ENCODE results near the gene MORC4. TPM values are rescaled to one million over a fixed set of nuclear protein-coding genes. Genes with fewer than 3 reads are reported as not detected.
A peak's percentile ranks its signal among the peaks of the same experiment; 100 is the strongest.

MORC4 gene
- total RNA-seq, 1 donor from 2014 or later = 14.9 TPM

DNA sequence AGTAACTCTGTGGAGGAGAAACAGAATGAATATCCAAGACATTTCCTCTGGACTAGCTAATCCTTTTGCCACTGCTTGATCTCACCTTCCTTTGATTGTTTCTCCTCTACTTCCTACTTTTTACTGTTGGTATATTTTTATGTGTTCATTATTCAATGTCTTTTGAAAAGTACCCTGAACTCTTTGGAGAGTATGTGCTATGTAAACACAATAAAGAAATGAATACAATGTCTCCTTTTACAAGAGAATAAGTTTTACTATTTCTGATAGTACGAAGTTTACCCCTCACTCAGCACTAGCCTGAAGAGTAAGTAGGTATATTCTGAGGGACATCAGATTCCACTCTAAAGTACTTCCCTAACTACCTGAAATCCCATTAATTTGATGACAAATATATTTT is 59.9 kb downstream of the MORC4 start:
- Histone ChIP-seq H3K36me3 (ENCODE audit: control insufficient read depth, insufficient read depth, low read length) (no peaks in the 10 kb centered on the region), H3K27me3 (ENCODE audit: control insufficient read depth, insufficient read depth, low read length) (no peaks in the 10 kb centered on the region), H3K4me3 (ENCODE audit: low read depth, low read length) (no peak overlapping the region)
- TF ChIP-seq, protein P1, sequence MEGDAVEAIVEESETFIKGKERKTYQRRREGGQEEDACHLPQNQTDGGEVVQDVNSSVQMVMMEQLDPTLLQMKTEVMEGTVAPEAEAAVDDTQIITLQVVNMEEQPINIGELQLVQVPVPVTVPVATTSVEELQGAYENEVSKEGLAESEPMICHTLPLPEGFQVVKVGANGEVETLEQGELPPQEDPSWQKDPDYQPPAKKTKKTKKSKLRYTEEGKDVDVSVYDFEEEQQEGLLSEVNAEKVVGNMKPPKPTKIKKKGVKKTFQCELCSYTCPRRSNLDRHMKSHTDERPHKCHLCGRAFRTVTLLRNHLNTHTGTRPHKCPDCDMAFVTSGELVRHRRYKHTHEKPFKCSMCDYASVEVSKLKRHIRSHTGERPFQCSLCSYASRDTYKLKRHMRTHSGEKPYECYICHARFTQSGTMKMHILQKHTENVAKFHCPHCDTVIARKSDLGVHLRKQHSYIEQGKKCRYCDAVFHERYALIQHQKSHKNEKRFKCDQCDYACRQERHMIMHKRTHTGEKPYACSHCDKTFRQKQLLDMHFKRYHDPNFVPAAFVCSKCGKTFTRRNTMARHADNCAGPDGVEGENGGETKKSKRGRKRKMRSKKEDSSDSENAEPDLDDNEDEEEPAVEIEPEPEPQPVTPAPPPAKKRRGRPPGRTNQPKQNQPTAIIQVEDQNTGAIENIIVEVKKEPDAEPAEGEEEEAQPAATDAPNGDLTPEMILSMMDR (IDR thresholded peaks at IDR 0.05; ENCODE audit: insufficient read depth, low read length, poor library complexity, severe bottlenecking) = no peak
- no peak for DNase-seq (ENCODE audit: low read depth)

- TF ChIP-seq, protein P1 (IDR thresholded peaks at IDR 0.05; ENCODE audit: insufficient read depth, low read length, poor library complexity, severe bottlenecking) = no peak
- H3K27me3 ChIP-seq (ENCODE audit: control insufficient read depth, insufficient read depth, low read length) = no peaks in the 10 kb centered on the region
- no peak overlapping the region for H3K4me3 ChIP-seq (ENCODE audit: low read depth, low read length)
- DNase-seq (ENCODE audit: low read depth) = no peak
- no peaks in the 10 kb centered on the region for H3K36me3 ChIP-seq (ENCODE audit: control insufficient read depth, insufficient read depth, low read length)
Measured at GRCh38 chrX:106939566-106939965, 60.4 kb downstream of the MORC4 start.

GRCh38 chrX:106936246-106936645 is 63.8 kb downstream of the MORC4 start:
- Histone ChIP-seq H3K36me3 (ENCODE audit: control insufficient read depth, insufficient read depth, low read length) (no peaks in the 10 kb centered on the region), H3K27me3 (ENCODE audit: control insufficient read depth, insufficient read depth, low read length) (no peaks in the 10 kb centered on the region), H3K4me3 (ENCODE audit: low read depth, low read length) (no peak overlapping the region)
- TF ChIP-seq, protein P1 (IDR thresholded peaks at IDR 0.05; ENCODE audit: insufficient read depth, low read length, poor library complexity, severe bottlenecking) = no peak
- no peak for DNase-seq (ENCODE audit: low read depth)

DNA sequence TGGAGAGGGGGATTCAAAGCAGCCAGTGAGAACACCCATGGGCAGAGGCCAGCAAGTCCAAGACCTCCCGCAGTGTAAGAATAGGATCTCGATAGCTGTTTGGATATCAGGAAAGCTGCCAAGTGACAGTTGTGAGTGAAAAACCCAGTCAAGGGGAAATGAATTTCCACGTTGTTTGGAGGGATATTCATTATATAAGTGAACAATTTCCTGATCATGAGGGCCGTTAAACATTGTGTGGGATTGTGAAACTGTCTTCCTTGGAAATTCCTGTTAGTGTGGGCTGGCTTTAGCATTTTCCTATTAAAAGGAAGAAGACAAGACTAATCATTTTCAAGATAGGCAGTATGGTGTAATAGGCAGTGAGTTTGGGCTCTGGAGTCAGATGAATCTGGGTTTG is 64.8 kb downstream of the MORC4 start:
- TF ChIP-seq, protein P1 (IDR thresholded peaks at IDR 0.05; ENCODE audit: insufficient read depth, low read length, poor library complexity, severe bottlenecking) = no peak
- Histone ChIP-seq H3K4me3 (ENCODE audit: low read depth, low read length) (no peak overlapping the region), H3K27me3 (ENCODE audit: control insufficient read depth, insufficient read depth, low read length) (no peaks in the 10 kb centered on the region), H3K36me3 (ENCODE audit: control insufficient read depth, insufficient read depth, low read length) (no peaks in the 10 kb centered on the region)
- peak; percentile 31 for DNase-seq (ENCODE audit: low read depth)

GRCh38 chrX:106933538-106933961 is 66.5 kb downstream of the MORC4 start:
- Histone ChIP-seq H3K27me3 (ENCODE audit: control insufficient read depth, insufficient read depth, low read length) (no peaks in the 10 kb centered on the region), H3K4me3 (ENCODE audit: low read depth, low read length) (no peak overlapping the region), H3K36me3 (ENCODE audit: control insufficient read depth, insufficient read depth, low read length) (no peaks in the 10 kb centered on the region)
- TF ChIP-seq, protein P1 (IDR thresholded peaks at IDR 0.05; ENCODE audit: insufficient read depth, low read length, poor library complexity, severe bottlenecking) = no peak
- no peak for DNase-seq (ENCODE audit: low read depth)

DNA sequence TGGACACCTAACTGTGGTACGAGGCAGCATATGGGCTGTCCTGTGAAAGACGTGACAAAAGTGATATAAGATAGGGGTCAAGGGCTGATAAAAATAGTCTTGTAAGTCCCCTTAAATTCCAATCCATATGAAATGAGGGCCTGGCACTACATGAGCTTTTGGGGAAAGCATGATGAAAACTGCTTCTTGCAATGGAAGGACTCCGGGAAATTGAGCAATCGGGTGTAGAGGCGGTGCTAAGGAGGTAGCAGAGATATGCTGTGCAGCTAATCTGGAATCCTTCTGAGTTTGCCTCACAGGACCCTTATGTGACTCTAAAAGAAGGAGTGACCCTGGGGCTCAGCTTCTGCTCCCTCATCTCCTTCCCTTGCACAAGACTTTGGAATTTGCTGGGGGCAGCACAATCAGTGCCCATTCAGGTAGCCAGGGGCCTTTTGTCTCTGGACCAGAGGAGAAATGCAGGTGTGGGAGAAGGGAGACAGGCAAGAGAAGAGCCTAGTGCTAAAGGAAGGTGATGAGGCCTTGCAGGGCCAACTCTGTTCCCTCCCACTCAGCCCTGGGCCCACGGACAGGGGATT is 67.0 kb downstream of the MORC4 start:
- no peak for DNase-seq (ENCODE audit: low read depth)
- H3K36me3 ChIP-seq (ENCODE audit: control insufficient read depth, insufficient read depth, low read length) = no peaks in the 10 kb centered on the region

More for the DNA sequence above, 67.0 kb downstream of the MORC4 start:
- H3K4me3 ChIP-seq (ENCODE audit: low read depth, low read length) = no peak overlapping the region
- TF ChIP-seq, protein P1 (IDR thresholded peaks at IDR 0.05; ENCODE audit: insufficient read depth, low read length, poor library complexity, severe bottlenecking) = no peak
- no peaks in the 10 kb centered on the region for H3K27me3 ChIP-seq (ENCODE audit: control insufficient read depth, insufficient read depth, low read length)

Data from kidney epithelial cell (primary cell).